Stimulated activated naive CD8-positive, alpha-beta T cell treated with anti-CD3 and anti-CD28 coated beads, Interleukin-15, Interleukin-2, amounts not matched to agents 100 U/mL and 50 U/mL, for 24 hours (primary cell): ENCODE results near the gene CCDC88C.
A peak's percentile ranks its signal among the peaks of the same experiment; 100 is the strongest.
"Not testable (repeated sequence)": the region's sequence is repeated elsewhere in the genome, so short reads cannot be mapped to it uniquely, and the experiment has no call there.

Experiments
- ATAC-seq: fragments of 150-1000 bp; cut with Tn5 transposase; one replicate; pipeline ENCODE4 v1.10.0; 2021
- DNase-seq: peaks from one replicate; pipeline ENCODE4 v3.0.0; 2021

CCDC88C gene

DNA sequence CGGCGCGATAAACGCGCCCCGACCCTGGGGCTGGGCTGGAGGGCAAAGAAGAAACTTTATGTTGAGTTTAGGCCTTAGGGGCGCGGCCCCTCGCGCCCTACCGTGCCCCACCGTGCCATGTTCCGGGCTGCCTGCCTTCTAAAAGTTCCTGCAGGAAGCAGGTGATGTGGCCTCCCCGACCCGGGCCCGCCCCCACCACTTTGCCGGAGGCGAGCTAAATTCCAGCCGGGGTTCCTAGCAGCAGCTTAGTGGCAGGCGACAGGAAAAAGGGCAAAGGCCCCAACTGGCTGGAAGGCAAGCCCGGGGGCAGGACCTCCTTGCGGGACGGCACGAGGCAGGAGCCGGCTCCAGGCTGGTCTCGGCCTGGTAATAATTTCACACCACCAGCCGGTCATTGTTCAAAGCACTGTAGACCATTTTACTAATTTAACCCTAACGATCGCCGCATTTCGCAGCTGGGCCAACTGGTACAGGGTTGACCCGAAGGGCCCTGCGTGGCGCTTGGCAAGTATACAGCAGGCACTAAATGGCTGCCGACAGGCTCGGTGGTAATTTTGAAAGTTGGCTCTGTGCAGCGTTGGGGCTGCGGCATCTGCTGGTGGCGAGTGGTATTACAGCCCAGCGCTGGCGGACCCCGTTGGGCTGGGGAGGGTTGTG is 895 bp upstream of the CCDC88C start:
- ATAC-seq (peak; percentile 51), DNase-seq (peak; percentile 90)

GRCh38 chr14:91417983-91418386 is 365 bp upstream of the CCDC88C start:
- ATAC-seq (peak; percentile 17), DNase-seq (peak; percentile 72)

DNA sequence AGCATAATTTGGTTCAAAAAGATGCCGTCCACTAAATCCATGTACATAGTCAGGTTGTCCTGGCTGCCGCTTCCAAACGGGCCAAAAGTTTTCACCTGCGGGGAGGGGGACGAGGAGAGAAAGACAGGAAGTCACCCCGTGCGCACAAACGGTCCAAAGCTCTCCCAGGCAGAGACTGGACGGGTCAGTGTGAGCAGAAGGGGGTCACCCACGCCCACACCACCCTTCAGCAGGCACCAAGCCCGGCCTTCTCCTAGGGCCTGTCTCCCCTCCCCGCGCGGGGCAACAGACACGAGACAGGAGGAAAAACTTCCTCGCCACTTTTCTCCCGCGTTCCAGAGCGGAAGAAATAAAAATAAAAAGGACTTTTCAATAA is 888 bp downstream of the CCDC88C start:
- no peak for DNase-seq
- no peak for ATAC-seq

GRCh38 chr14:91415794-91416743 is 1.6 kb downstream of the CCDC88C start:
- DNase-seq: peak; percentile 73
- peak; percentile 62 for ATAC-seq

GRCh38 chr14:91414475-91414833 is 3.2 kb downstream of the CCDC88C start:
- DNase-seq (no peak), ATAC-seq (no peak)

- no peak for DNase-seq
- ATAC-seq: no peak
Observed at GRCh38 chr14:91413547-91414474, 3.8 kb downstream of the CCDC88C start.

DNA sequence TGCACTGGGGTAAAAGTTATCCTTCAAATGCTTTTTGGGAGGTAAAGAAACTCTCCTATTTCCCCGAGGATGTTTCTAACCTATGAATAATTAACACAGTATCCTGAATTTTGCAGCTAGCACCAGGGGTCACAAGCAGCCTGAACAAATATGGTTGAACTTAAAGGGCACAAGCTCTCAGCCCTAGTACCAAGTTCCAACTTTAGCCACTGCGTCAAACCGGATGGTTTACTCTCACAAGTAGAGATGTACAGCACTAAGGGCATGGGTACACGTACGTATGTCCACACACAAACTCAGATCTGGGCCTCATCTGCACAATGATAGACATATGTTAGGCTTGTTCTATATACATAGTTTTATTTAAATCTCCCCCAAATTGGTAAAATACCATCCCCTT is 4.7 kb downstream of the CCDC88C start:
- no peak for ATAC-seq
- DNase-seq: peak; percentile 6

GRCh38 chr14:91410771-91411536 is 6.7 kb downstream of the CCDC88C start:
- ATAC-seq (peak; percentile 57), DNase-seq (no peak)

DNA sequence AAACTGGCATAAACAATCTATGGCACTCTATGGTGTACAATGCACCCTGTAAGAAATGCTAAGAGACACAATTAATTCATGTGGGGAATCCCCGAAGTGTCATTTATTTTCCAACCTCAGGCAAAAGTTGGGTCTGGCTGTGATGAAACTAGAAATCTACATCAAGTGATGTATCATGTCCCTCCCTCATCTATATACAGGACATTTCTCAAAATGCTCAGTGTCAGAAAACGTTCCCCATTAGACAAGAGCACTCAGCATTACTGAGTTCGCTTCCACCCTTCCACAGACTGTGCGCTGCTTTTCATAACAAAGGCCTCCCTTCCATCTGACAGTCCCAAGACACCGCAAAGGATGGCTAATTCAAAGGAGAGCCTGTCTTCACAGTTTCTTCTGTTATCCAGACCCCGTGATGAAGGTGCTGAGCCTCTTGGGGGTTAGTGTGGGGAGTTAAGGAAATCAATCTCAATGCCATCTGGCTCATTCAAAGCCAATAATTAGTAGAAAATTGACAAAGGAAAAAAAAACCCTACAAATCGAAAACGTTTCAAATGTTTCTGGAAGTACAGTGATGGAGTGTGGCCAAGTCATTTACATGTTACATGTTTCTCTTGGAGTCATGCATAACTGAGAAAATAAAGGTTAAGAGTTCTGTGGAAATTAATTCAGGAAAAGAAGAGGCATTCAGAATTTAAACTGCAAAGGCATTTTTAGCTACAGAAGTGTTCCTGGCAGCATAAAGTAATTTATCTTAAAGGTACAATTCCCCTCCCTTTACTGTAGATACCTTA is 7.5 kb downstream of the CCDC88C start:
- DNase-seq: no peak
- ATAC-seq: peak; percentile 80

DNA sequence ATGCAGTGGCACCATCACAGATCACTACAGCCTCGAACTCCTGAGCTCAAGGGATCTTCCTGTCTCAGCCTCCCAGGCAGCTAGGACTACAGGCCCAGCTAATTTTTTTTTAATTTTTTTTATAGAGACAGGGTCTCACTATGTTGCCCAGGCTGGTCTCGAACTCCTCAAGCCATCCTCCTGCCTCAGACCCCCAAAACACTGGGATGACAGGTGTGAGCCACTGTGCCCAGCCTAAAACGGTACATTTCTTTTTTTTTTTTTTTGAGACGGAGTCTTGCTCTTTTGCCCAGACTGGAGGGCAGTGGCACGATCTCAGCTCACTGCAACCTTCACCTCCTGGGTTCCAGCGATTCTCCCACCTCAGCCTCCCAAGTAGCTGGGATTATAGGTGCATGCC is 8.4 kb downstream of the CCDC88C start:
- DNase-seq, ATAC-seq: not testable (repeated sequence)

DNA sequence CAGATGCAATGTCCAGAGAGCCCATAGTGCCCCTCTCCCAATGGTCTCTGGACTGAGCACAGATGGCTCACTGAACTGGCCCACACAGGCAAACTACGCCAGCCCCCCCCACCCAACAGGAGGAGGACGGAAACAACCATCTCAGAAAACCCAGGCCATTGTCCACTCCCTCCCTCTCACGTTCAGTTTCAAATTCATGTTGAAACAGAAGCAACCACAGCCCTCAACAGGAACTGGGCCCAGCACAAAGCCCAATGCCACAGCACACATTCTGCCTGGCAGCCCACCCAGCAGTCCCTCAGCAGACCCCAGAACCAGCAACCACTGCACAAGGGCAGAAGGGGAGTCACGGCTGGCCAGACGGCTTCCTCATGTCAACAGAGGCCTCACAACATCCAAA is 10.6 kb downstream of the CCDC88C start:
- ATAC-seq: no peak
- no peak for DNase-seq

DNA sequence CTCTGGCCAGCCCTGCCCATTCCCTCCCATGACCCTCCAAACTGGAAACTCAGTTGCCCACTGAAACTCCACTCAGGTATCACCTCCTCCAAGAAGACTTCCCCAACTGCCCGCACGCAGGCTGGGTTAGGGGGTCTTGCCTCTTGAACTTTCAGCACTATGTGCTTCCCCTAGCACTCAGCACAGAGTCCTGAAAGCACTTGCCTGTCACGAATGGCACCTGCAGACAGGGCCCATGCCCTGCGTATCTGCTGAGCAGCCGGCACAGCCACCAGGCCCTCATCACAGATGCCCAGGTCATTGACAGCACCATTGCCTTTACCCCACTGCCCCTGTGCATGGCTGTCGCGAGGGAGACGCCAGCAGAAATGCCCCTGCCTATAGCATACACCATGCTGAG is 11.2 kb downstream of the CCDC88C start:
- DNase-seq (no peak), ATAC-seq (no peak)

GRCh38 chr14:91405724-91406435 is 11.7 kb downstream of the CCDC88C start:
- no peak for DNase-seq
- ATAC-seq: no peak

- ATAC-seq: peak; percentile 30
- peak; percentile 73 for DNase-seq
Observed at GRCh38 chr14:91405241-91405721, 12.3 kb downstream of the CCDC88C start.

DNA sequence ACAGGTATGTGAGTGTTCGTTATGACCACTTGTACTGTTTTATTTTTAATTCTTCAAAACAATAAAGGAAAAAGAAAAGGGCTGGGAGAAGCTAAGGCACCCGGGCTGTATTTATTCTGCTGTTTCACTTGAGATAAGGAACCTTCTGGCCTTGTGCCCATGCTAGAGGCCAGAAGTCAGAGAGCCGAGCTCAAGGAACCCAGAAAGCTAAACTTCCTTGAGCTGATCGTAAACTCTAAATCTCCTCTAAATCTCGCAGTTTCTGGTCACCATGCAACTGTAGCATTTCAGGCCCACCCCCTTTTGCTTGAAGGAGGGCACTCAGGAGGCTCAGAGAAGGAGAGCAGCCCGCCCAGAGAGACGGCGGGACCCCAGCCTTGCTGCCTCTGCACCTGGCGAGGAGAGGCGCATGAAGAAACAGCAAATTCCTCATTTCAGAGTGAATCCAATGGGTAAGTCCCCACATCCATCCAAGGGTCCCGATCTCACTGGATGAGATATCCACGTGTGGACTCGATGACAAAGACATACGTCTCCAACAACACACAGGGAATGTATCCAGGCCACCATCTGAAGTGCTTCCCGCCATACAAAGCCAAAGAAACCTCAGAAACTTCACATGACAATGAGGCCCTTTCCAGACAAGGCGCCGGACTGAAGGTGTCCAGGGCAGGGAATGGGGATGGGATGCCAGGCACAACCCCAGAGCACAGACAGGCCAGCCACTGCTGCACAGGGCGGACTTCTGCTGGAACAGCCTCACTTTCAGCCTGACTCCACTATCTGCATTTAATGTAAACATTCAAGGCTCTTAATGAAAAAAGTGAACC is 14.6 kb downstream of the CCDC88C start:
- no peak for ATAC-seq

DNA sequence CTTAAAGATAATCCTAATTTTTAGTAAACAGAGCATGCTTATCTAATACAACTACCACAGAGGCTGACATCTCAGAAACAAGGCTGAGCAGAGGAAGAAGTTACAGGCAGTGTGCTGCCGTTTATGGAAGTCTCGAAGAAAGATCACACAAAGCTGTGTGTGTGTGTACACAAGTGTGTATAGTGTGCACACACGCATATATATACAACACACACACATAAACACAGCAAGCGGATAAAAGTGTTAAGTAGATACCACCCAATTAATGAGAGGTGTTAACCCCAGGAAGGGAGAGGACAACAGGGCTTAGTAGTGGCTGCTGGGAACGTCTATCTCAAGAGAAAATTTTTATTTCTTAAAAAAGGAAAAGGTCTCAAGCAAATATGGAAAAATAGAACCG is 15.3 kb downstream of the CCDC88C start:
- DNase-seq (no peak), ATAC-seq (no peak)

More for the DNA sequence above, 14.6 kb downstream of the CCDC88C start:
- DNase-seq: no peak

DNA sequence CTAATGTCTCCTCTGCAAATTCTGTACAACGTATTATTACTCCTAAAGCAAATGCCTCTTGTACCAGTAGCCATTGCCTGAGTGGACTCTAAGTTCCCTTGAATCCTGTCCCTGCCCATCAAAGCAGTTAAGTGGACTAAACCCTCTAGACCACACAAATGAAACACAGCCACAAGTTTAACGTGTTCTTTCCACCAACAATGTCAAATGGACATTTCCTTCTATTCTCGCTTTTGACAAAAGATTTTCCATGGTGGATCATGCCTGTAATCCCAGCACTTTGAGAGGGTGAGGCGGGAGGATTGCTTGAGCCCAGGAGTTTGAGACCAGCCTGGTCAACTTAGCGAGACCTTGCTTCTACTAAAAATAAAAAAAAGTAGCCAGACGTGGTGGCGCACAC is 15.9 kb downstream of the CCDC88C start:
- no peak for DNase-seq
- ATAC-seq: no peak

- DNase-seq: no peak
Observed at GRCh38 chr14:91400696-91401095, 16.9 kb downstream of the CCDC88C start.

More at GRCh38 chr14:91400696-91401095, 16.9 kb downstream of the CCDC88C start:
- ATAC-seq: no peak
